HG03460 (cell line): ENCODE results near the gene INTS13.
"Not testable (repeated sequence)": the region's sequence is repeated elsewhere in the genome, so short reads cannot be mapped to it uniquely, and the experiment has no call there.

Source experiments
- ATAC-seq: cut with Tn5 transposase; IDR thresholded peaks from one replicate; pipeline ENCODE4 v1.9.1; 2021; ENCODE audit not compliant: unreplicated experiment

Gene INTS13

DNA sequence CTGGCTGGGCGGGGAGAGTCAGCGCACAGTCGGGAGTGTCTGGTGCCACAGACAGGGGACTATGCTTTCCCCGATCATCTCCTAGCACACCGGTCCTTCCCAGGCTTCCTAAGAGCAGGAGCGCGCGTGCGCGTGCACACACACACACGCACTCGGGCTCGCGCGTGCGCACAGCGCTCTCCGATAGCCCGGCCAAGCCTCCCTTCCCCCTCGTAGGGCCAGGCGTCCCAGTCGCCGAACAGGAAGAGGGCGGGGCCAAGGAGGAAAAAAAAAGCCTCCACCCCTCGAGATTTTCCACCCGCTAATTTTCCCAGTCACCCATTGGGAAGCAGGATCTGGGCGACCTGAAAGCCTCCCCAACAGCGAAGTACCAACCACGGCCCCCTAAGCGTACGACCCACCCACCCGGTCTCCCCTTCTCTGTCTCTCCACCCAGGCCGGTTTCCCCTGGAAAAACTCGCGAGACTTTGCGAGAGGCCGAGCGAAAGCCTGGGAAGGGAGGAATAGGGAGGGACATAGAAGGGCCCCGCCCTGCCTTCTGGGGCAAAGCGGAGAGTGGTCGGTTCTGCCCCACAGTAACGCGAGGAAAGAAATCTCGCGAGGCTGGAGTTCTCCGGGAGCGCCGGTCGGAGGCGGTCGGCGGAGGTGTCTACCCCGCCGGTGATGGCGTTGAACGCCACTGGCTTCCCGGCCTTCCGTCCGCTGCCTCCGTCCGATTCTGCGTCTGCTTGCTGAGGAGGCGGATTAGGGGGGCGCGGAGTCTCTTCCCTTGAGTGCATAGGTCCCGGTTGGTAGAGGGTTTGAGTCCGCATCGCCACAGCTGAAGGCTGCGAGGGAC is at the start of gene INTS13, which contains the start of gene FGFR1OP2:
Gene INTS13 (minus strand): TSS at position 119 of the 838 bp plus-strand sequence. CDS start 1,178 bp downstream, outside the sequence.
Gene FGFR1OP2 (plus strand): TSS at position 608 of the 838 bp plus-strand sequence. CDS start 15,689 bp downstream, outside the sequence.
- ATAC-seq = peak; percentile 82

DNA sequence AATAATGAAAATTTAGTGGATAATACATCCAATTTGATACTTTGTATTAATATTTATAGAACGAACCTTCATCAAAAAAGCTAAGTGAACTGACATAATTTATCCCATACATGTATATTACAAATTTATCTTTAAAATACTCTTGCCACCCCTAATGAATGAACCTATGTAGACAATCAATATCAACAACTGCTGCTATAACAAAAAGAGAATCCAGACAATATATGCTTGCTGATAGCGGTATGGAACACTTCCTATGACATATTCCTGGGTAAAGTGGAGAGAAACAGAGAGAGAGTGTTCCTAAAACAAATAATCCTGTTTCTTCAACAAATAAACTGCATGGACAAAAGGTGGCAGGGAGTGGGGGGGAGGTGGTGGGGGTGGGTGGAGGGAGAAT is 45.1 kb upstream of the INTS13 start:
- no peak for ATAC-seq

GRCh38 chr12:26979733-26980132 is 42.0 kb upstream of the INTS13 start:
- no peak for ATAC-seq

- no peak for ATAC-seq
These were observed 41.0 kb upstream of the INTS13 start for GRCh38 chr12:26978801-26979200.

- no peak for ATAC-seq
These were observed 38.9 kb upstream of the INTS13 start for GRCh38 chr12:26976687-26977086.

DNA sequence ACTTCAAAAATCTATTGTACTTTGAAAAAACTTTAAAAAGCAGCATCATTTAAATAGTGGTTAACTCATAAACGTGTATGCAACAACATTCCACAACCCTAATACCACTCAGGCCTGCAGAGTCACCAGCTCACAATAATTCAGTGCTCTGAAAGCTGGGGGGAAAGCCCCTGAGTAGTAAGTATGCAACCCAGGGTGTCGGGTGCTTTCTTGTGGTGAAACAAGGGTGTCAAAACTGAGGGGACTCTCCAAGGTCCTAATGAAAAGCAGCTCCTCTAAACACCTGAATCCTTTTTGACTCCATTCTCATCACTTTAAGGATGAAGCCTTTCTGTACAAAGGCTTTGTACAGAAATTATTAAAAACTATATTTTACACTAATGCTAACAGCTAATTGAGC is 34.2 kb upstream of the INTS13 start:
- ATAC-seq = peak; percentile 99

- no peak for ATAC-seq
These were observed 32.4 kb upstream of the INTS13 start for GRCh38 chr12:26970136-26970535.

GRCh38 chr12:26966842-26967241 is 29.1 kb upstream of the INTS13 start:
- no peak for ATAC-seq

- no peak for ATAC-seq
These were observed 25.6 kb upstream of the INTS13 start for GRCh38 chr12:26963413-26963812.

GRCh38 chr12:26961803-26962202 is 24.0 kb upstream of the INTS13 start:
- ATAC-seq = no peak

- ATAC-seq = not testable (repeated sequence)
These were observed 23.6 kb upstream of the INTS13 start for GRCh38 chr12:26961391-26961790.

DNA sequence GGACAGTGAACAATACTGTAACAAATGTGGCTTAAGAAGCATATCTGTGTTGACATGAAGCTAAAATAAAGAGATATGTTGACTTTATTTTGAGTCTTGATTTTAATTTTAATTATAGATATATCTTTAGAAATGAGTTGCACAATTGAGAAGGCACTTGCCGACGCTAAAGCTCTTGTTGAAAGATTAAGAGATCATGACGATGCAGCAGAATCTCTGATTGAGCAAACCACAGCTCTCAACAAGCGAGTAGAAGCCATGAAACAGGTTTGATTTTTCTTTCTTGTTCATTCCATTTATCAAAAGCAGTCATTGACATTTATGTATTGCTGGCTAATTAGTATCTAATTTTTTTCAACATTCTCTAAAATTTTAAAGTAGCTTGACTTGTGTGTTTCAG is 16.2 kb upstream of the INTS13 start:
- no peak for ATAC-seq

DNA sequence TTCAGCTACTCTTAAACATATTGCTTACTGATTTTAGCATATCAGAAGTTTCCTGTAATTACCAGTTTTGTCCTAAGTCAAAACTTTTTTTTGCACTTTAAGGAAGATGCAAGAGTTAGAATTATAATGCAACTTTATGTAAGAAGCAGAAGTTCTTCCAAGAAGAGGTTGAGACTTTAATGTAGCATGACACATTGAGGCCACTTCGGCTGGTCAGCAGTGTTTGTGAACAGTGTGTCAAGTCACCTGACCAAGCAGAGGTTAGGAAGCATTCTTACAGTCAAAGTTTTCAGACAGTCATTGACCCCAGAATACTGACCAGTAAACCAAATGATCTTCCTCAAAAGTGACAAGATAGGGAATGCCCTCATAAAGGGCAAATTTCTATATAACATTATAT is 15.7 kb upstream of the INTS13 start:
- ATAC-seq = no peak

DNA sequence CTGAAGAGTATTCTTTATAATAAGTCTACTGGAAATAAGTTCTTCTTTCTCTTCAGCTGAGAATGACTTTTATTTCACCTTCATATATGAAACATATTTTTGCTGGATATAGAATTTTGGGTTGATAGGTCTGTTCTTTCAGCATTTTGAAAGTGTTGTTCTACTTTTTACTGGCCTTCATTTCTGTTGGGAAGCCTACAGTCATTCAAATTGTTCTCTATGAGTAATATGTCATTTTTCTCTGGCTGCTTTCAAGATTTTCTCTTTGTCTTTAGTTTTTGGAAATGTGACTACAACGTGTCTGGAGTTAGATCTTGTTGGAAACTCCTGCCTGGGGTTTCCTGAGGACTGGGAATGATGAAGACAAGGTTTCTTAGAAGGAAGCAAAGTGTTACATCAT is 10.5 kb upstream of the INTS13 start:
- ATAC-seq = no peak

GRCh38 chr12:26941215-26941594 is 3.4 kb upstream of the INTS13 start:
- no peak for ATAC-seq

DNA sequence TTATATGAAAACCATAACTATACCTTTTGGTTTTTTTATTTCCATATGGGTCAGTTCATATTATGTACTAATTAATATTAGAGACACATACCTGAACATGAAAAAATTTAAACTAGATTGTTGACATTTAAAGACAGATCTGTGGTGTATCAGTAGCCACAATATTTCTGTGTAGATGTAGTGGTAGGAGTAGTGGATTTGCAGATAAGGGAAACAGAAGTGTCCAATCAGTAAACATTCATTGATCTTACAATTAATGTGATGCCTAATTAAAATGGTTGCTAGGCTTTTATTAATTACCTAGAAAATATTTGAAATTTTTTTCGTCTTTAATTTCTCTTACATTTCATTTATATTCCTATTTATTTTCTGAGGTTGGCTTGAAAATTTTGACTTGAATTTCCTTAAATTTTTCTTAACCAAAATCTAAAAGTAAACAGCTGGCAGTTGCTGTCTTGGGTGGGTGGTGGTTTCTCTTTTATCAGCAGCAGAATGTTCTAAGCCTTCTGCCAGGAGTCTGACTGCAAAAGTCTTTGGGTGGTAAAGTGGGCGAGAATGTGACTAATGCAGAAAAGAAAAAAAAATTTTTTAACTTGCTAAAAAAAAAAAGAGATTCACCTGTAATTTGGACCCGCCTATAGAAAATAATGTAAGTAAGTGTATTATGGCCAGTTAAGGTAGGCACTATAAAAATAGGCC is 2.9 kb upstream of the INTS13 start:
- ATAC-seq = no peak

GRCh38 chr12:26939953-26940352 is 2.2 kb upstream of the INTS13 start:
- no peak for ATAC-seq

DNA sequence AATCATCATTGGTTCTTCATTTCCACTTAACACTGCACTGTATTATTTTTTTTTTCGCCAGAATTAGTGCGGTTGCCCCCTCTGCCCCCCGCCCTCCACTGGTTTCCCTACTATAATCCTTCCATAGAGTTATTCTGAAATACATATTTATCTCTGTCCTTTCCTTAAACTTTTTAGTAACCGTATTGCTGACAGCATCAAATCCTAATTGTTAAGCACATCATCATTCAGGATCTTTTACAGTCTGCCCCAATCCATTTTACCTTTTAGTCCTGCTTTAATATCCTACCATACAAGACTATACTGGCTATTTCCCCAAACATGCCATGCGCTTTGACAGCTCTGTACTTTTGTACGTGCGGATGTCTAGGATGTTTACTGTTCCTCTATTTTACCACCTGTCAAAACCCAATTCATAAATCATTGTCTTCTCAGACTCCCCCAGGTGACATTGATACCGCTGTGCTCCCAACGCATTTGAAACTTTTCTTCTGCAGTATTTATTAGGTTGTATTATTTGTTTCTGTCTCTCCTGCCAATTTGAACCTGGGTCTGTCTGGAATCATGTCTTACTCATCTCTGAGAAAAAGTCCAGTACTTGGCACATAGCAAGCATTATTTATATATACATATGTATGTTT is 1.5 kb upstream of the INTS13 start:
- no peak for ATAC-seq

GRCh38 chr12:26938701-26939062 is 901 bp upstream of the INTS13 start:
- peak; percentile 14 for ATAC-seq

DNA sequence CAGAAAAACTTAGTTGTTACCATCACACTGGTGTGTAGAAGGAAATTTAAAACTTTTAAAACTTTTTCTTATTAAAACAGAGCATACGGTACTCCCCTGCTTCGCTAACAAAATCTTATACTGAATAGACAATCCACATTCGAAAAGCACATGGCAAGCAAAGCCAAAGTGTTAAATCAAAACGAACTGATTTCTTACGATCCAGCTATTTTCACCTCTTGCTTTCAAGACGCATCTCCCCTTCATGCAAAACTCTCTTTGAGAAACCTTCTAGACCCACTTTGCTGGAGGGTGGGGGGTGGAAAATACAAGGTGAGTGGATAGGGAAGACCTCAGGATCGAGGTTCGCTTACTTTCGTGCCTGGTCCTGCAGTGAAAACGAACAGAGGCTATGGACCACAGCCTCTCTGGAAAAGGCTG is 328 bp downstream of the INTS13 start:
- no peak for ATAC-seq

DNA sequence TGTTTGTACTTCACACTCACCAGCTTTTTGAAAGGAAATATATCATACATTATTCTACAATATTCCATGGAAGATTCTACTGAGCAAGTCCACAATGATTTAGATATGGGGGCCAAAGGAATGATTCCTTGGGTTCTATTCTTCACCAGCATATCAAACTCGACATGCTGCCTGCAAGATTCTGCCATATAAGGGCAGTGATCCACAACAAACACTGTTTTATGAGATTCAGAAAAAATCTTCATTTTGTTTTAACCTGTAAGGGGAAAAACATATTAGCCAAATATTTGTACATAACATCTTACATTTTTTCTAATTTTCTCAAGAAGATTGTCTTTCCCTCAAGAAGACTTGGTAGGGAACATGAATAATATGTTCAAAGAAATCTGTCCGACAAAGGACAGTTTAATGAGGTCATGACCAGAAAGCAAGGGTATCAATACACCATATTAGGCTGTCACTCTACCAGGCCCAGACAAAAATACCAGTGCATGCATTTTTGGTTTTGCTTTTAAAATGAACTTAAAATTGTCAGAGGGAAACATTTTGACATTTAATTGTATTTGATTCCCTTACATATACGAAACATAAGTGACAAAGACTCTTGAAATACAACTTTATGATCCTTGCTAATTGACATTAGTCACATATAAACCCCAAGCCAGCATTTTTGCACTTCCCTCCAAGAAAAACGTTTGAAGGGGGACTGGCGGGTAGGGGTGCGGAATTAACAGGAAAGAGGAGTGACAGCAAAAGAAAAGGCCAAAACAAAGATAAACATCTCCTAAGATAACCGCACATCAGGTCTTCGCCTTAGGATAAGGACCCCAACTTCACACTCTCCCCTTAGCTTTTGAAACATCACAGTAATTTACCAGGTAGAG is 980 bp downstream of the INTS13 start:
- no peak for ATAC-seq
